ENCODE data around the gene ATP6V0E1.
A peak's percentile ranks its signal among the peaks of the same experiment; 100 is the strongest.
"Not testable (repeated sequence)": the region's sequence is repeated elsewhere in the genome, so short reads cannot be mapped to it uniquely, and the experiment has no call there.

ATP6V0E1 gene

GRCh38 chr5:173047096-173047837, 63.7 kb downstream of the ATP6V0E1 start:
- H3K27me3 ChIP-seq (ENCODE audit: control insufficient read depth, insufficient read depth, low read length, poor library complexity, severe bottlenecking), result peaks cover 14% of the 10 kb centered on the region
- not testable (repeated sequence) for H3K4me1 ChIP-seq (ENCODE audit: control insufficient read depth, insufficient read depth, low read length); H3K4me3 ChIP-seq (ENCODE audit: insufficient read depth, low read depth, low read length); H3K36me3 ChIP-seq (ENCODE audit: control insufficient read depth, insufficient read depth, low read length); H3K27ac ChIP-seq (ENCODE audit: insufficient read depth, low read depth, low read length, poor library complexity, severe bottlenecking); H3K9me3 ChIP-seq (ENCODE audit: control insufficient read depth, low read length)
- WGBS, 2 experiments, result 81 to 83% methylated on average over 12 of the region's 12 CpGs

GRCh38 chr5:173047838-173048105, 64.2 kb downstream of the ATP6V0E1 start:
- 77 to 78% methylated on average over 6 of the region's 6 CpGs for WGBS, 2 experiments
- H3K27ac ChIP-seq (ENCODE audit: insufficient read depth, low read depth, low read length, poor library complexity, severe bottlenecking), result no peak overlapping the region
- H3K36me3 ChIP-seq (ENCODE audit: control insufficient read depth, insufficient read depth, low read length), result no peaks in the 10 kb centered on the region
- H3K27me3 ChIP-seq (ENCODE audit: control insufficient read depth, insufficient read depth, low read length, poor library complexity, severe bottlenecking), result peaks cover 14% of the 10 kb centered on the region
- H3K9me3 ChIP-seq (ENCODE audit: control insufficient read depth, low read length), result no peaks in the 10 kb centered on the region
- peaks cover 4% of the 10 kb centered on the region for H3K4me1 ChIP-seq (ENCODE audit: control insufficient read depth, insufficient read depth, low read length)
- no peak overlapping the region for H3K4me3 ChIP-seq (ENCODE audit: insufficient read depth, low read depth, low read length)

GRCh38 chr5:173050791-173051190, 67.2 kb downstream of the ATP6V0E1 start:
- no peaks in the 10 kb centered on the region for H3K4me1 ChIP-seq (ENCODE audit: control insufficient read depth, insufficient read depth, low read length)
- H3K27ac ChIP-seq (ENCODE audit: insufficient read depth, low read depth, low read length, poor library complexity, severe bottlenecking), result no peak overlapping the region
- H3K27me3 ChIP-seq (ENCODE audit: control insufficient read depth, insufficient read depth, low read length, poor library complexity, severe bottlenecking), result peaks cover 14% of the 10 kb centered on the region
- H3K9me3 ChIP-seq (ENCODE audit: control insufficient read depth, low read length), result no peaks in the 10 kb centered on the region
- 80 to 85% methylated on average over 2 of the region's 2 CpGs for WGBS, 2 experiments
- no peaks in the 10 kb centered on the region for H3K36me3 ChIP-seq (ENCODE audit: control insufficient read depth, insufficient read depth, low read length)
- no peak overlapping the region for H3K4me3 ChIP-seq (ENCODE audit: insufficient read depth, low read depth, low read length)

GRCh38 chr5:173051746-173052145, 68.2 kb downstream of the ATP6V0E1 start:
- 86 to 88% methylated on average over 4 to 5 of the region's 5 CpGs for WGBS, 2 experiments
- H3K27ac ChIP-seq (ENCODE audit: insufficient read depth, low read depth, low read length, poor library complexity, severe bottlenecking), result no peak overlapping the region
- no peaks in the 10 kb centered on the region for H3K36me3 ChIP-seq (ENCODE audit: control insufficient read depth, insufficient read depth, low read length)
- H3K27me3 ChIP-seq (ENCODE audit: control insufficient read depth, insufficient read depth, low read length, poor library complexity, severe bottlenecking), result peaks cover 14% of the 10 kb centered on the region
- H3K4me3 ChIP-seq (ENCODE audit: insufficient read depth, low read depth, low read length), result no peak overlapping the region
- no peaks in the 10 kb centered on the region for H3K4me1 ChIP-seq (ENCODE audit: control insufficient read depth, insufficient read depth, low read length)
- H3K9me3 ChIP-seq (ENCODE audit: control insufficient read depth, low read length), result no peaks in the 10 kb centered on the region

GRCh38 chr5:173053041-173053440, 69.5 kb downstream of the ATP6V0E1 start:
- Histone ChIP-seq H3K27me3 (ENCODE audit: control insufficient read depth, insufficient read depth, low read length, poor library complexity, severe bottlenecking) (peaks cover 14% of the 10 kb centered on the region), H3K9me3 (ENCODE audit: control insufficient read depth, low read length) (no peaks in the 10 kb centered on the region), H3K4me1 (ENCODE audit: control insufficient read depth, insufficient read depth, low read length) (no peaks in the 10 kb centered on the region), H3K27ac (ENCODE audit: insufficient read depth, low read depth, low read length, poor library complexity, severe bottlenecking) (no peak overlapping the region), H3K36me3 (ENCODE audit: control insufficient read depth, insufficient read depth, low read length) (no peaks in the 10 kb centered on the region), H3K4me3 (ENCODE audit: insufficient read depth, low read depth, low read length) (no peak overlapping the region)
- 97 to 99% methylated on average over 3 of the region's 3 CpGs for WGBS, 2 experiments

GRCh38 chr5:173055042-173055721, 71.6 kb downstream of the ATP6V0E1 start:
- H3K27ac ChIP-seq (ENCODE audit: insufficient read depth, low read depth, low read length, poor library complexity, severe bottlenecking), result no peak overlapping the region
- H3K4me1 ChIP-seq (ENCODE audit: control insufficient read depth, insufficient read depth, low read length), result no peaks in the 10 kb centered on the region
- H3K36me3 ChIP-seq (ENCODE audit: control insufficient read depth, insufficient read depth, low read length), result no peaks in the 10 kb centered on the region
- H3K27me3 ChIP-seq (ENCODE audit: control insufficient read depth, insufficient read depth, low read length, poor library complexity, severe bottlenecking), result peaks cover 10% of the 10 kb centered on the region
- whole genome bisulfite sequencing, 2 experiments, result 38 to 43% methylated on average over 10 of the region's 10 CpGs
- peak overlapping the region; percentile 96 for H3K4me3 ChIP-seq (ENCODE audit: insufficient read depth, low read depth, low read length)
- no peaks in the 10 kb centered on the region for H3K9me3 ChIP-seq (ENCODE audit: control insufficient read depth, low read length)

GRCh38 chr5:173055722-173055982, 72.1 kb downstream of the ATP6V0E1 start:
- no peak overlapping the region for H3K27ac ChIP-seq (ENCODE audit: insufficient read depth, low read depth, low read length, poor library complexity, severe bottlenecking)
- WGBS, 2 experiments, result 11 to 12% methylated on average over 11 of the region's 11 CpGs

GRCh38 chr5:173055983-173056782, 72.6 kb downstream of the ATP6V0E1 start, which contains the start of gene CREBRF:
TSS of gene CREBRF (plus strand) at chr5:173056352. CDS start at chr5:173080776, 24,424 bp downstream.
- no peaks in the 10 kb centered on the region for H3K36me3 ChIP-seq (ENCODE audit: control insufficient read depth, insufficient read depth, low read length)
- WGBS, 2 experiments, result 0% methylated on average over 74 of the region's 74 CpGs
- H3K4me3 ChIP-seq (ENCODE audit: insufficient read depth, low read depth, low read length), result peak within 1 kb of the TSS; percentile 96

More at GRCh38 chr5:173055722-173055982, 72.1 kb downstream of the ATP6V0E1 start:
- peak overlapping the region; percentile 96 for H3K4me3 ChIP-seq (ENCODE audit: insufficient read depth, low read depth, low read length)
- H3K27me3 ChIP-seq (ENCODE audit: control insufficient read depth, insufficient read depth, low read length, poor library complexity, severe bottlenecking), result peaks cover 5% of the 10 kb centered on the region
- H3K9me3 ChIP-seq (ENCODE audit: control insufficient read depth, low read length), result no peaks in the 10 kb centered on the region
- no peaks in the 10 kb centered on the region for H3K36me3 ChIP-seq (ENCODE audit: control insufficient read depth, insufficient read depth, low read length)
- H3K4me1 ChIP-seq (ENCODE audit: control insufficient read depth, insufficient read depth, low read length), result no peaks in the 10 kb centered on the region

GRCh38 chr5:173056783-173057061, 73.2 kb downstream of the ATP6V0E1 start:
- peaks cover 4% of the 10 kb centered on the region for H3K27me3 ChIP-seq (ENCODE audit: control insufficient read depth, insufficient read depth, low read length, poor library complexity, severe bottlenecking)
- peak overlapping the region; percentile 84 for H3K27ac ChIP-seq (ENCODE audit: insufficient read depth, low read depth, low read length, poor library complexity, severe bottlenecking)
- no peaks in the 10 kb centered on the region for H3K4me1 ChIP-seq (ENCODE audit: control insufficient read depth, insufficient read depth, low read length)
- WGBS, 2 experiments, result 1% methylated on average over 27 of the region's 27 CpGs
- H3K4me3 ChIP-seq (ENCODE audit: insufficient read depth, low read depth, low read length), result peak overlapping the region; percentile 96
- H3K9me3 ChIP-seq (ENCODE audit: control insufficient read depth, low read length), result no peaks in the 10 kb centered on the region
- no peaks in the 10 kb centered on the region for H3K36me3 ChIP-seq (ENCODE audit: control insufficient read depth, insufficient read depth, low read length)

More at GRCh38 chr5:173055983-173056782, 72.6 kb downstream of the ATP6V0E1 start, which contains the start of gene CREBRF:
- H3K27me3 ChIP-seq (ENCODE audit: control insufficient read depth, insufficient read depth, low read length, poor library complexity, severe bottlenecking), result peaks cover 5% of the 10 kb centered on the region
- no peaks in the 10 kb centered on the region for H3K9me3 ChIP-seq (ENCODE audit: control insufficient read depth, low read length)
- H3K4me1 ChIP-seq (ENCODE audit: control insufficient read depth, insufficient read depth, low read length), result no peaks in the 10 kb centered on the region
- H3K27ac ChIP-seq (ENCODE audit: insufficient read depth, low read depth, low read length, poor library complexity, severe bottlenecking), result peak within 1 kb of the TSS; percentile 84
